ENCODE data around the gene PER2. TPM values are rescaled to one million over a fixed set of nuclear protein-coding genes. Genes with fewer than 3 reads are reported as not detected.
A peak's percentile ranks its signal among the peaks of the same experiment; 100 is the strongest.

The PER2 gene, protein sequence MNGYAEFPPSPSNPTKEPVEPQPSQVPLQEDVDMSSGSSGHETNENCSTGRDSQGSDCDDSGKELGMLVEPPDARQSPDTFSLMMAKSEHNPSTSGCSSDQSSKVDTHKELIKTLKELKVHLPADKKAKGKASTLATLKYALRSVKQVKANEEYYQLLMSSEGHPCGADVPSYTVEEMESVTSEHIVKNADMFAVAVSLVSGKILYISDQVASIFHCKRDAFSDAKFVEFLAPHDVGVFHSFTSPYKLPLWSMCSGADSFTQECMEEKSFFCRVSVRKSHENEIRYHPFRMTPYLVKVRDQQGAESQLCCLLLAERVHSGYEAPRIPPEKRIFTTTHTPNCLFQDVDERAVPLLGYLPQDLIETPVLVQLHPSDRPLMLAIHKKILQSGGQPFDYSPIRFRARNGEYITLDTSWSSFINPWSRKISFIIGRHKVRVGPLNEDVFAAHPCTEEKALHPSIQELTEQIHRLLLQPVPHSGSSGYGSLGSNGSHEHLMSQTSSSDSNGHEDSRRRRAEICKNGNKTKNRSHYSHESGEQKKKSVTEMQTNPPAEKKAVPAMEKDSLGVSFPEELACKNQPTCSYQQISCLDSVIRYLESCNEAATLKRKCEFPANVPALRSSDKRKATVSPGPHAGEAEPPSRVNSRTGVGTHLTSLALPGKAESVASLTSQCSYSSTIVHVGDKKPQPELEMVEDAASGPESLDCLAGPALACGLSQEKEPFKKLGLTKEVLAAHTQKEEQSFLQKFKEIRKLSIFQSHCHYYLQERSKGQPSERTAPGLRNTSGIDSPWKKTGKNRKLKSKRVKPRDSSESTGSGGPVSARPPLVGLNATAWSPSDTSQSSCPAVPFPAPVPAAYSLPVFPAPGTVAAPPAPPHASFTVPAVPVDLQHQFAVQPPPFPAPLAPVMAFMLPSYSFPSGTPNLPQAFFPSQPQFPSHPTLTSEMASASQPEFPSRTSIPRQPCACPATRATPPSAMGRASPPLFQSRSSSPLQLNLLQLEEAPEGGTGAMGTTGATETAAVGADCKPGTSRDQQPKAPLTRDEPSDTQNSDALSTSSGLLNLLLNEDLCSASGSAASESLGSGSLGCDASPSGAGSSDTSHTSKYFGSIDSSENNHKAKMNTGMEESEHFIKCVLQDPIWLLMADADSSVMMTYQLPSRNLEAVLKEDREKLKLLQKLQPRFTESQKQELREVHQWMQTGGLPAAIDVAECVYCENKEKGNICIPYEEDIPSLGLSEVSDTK (N-terminal part only)
- total RNA-seq = 28.4 TPM
- polyA plus RNA-seq (ENCODE audit: insufficient read depth, low read depth, low replicate concordance) = 1.8 TPM
- long read RNA-seq, donor 1 = 0 reads
- long read RNA-seq, donor 2 = 0 reads
- long read RNA-seq, donor 3 = 0 reads
- long read RNA-seq, donor 4 = 0 reads
- long read RNA-seq, donor 5 = 0 reads
- long read RNA-seq, donor 6 = 0 reads
- long read RNA-seq, donor 7, partial matches to known transcripts = 9 of 19 reads
- long read RNA-seq, donor 7, other reads (novel, unspliced or antisense) = 10 of 19 reads
- long read RNA-seq, donor 8 = 0 reads
- long read RNA-seq, donor 9 = 0 reads
- long read RNA-seq, donor 10, partial matches to known transcripts = 0 of 1 reads
- long read RNA-seq, donor 10, other reads (novel, unspliced or antisense) = 0 of 1 reads

DNA sequence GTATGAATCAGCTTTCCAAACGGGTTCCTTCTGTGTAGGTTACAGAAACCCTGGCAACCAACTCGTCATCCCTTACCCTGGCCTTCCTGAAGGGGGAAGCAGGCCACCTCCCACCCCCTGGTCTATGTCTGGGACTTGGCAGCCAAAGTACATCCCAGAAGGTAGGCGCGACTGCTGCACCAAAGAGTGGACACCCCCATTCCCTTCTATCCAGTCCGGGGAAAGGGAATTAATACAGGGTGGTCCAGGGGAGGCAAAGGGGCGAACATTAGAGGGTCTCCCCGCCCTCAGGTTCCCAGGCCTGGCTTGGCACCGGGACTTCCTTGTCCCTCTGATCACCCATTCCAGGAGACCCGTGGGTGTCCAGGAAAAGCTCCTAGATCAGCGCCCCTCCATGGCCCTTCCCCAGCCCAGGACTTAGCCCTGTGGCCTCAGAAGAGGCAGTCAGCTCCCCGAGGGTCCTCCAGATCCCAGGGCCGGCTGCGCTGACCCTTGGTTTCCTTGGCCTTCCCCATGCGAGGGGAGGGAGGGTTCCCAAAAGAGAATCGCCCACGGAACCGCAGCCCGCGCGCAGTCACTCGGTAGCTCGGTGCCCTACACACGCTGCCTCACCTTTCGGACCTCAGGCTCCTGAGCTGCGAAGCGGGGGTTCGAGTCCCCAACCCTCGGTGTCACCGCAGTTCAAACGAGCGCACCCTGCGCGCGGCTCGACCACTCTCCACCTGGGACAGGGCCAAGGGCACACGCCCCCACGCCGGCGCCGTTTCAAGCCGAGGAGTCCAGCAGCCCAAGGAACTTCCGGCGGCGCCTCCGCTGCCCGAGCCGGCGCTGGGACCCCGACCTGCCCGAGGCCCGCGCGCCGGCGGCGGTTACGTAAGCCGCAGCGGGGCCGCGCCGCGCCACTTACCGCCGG is at the start of gene PER2:
TSS of gene PER2 (minus strand) at position 874 of the 913 bp plus-strand sequence. CDS start 10,674 bp downstream, outside the sequence.
- peak; percentile 77 to 90 (median 85) for DNase-seq
- H3K27me3 ChIP-seq (ENCODE audit: control insufficient read depth, insufficient read depth, low read length) = no peaks in the 10 kb centered on the region
- H3K9ac ChIP-seq (ENCODE audit: low read length in 3 of 3) = peak within 1 kb of the TSS; percentile 47 to 97 (median 83)
- intact Hi-C loops (cut with DNase I) = no loop called here
- TF ChIP-seq, protein P1, sequence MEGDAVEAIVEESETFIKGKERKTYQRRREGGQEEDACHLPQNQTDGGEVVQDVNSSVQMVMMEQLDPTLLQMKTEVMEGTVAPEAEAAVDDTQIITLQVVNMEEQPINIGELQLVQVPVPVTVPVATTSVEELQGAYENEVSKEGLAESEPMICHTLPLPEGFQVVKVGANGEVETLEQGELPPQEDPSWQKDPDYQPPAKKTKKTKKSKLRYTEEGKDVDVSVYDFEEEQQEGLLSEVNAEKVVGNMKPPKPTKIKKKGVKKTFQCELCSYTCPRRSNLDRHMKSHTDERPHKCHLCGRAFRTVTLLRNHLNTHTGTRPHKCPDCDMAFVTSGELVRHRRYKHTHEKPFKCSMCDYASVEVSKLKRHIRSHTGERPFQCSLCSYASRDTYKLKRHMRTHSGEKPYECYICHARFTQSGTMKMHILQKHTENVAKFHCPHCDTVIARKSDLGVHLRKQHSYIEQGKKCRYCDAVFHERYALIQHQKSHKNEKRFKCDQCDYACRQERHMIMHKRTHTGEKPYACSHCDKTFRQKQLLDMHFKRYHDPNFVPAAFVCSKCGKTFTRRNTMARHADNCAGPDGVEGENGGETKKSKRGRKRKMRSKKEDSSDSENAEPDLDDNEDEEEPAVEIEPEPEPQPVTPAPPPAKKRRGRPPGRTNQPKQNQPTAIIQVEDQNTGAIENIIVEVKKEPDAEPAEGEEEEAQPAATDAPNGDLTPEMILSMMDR (IDR thresholded peaks at IDR 0.05; ENCODE audit: borderline replicate concordance, extremely low read depth, insufficient read depth) = no peak
- H3K9me3 ChIP-seq (ENCODE audit: control insufficient read depth in 2 of 3, insufficient read depth in 1 of 3, low read length in 3 of 3) = no peaks in the 10 kb centered on the region
- H3K27ac ChIP-seq (ENCODE audit: low read depth in 2 of 2, low read length in 2 of 2) = peak within 1 kb of the TSS; percentile 91 to 92
- no peak for FAIRE-seq
- H3K4me1 ChIP-seq (ENCODE audit: control insufficient read depth in 2 of 3, insufficient read depth in 2 of 3, low read depth in 1 of 3, low read length in 3 of 3) = peaks cover 3 to 43% (median 27%) of the 10 kb centered on the region in 3 donors
- peak within 1 kb of the TSS; percentile 71 to 83 (median 80) for H3K4me3 ChIP-seq (ENCODE audit: low read length in 3 of 3)
- no peaks in the 10 kb centered on the region for H3K36me3 ChIP-seq (ENCODE audit: control insufficient read depth in 2 of 3, insufficient read depth in 3 of 3, low read length in 3 of 3)

GRCh38 chr2:238337846-238338245 is 49.4 kb upstream of the PER2 start:
- H3K36me3 ChIP-seq (ENCODE audit: control insufficient read depth in 2 of 3, insufficient read depth in 3 of 3, low read length in 3 of 3) = peaks cover 0 to 10% (median 5%) of the 10 kb centered on the region in 3 donors
- H3K4me3 ChIP-seq (ENCODE audit: low read length in 3 of 3) = no peak overlapping the region
- no peak for DNase-seq
- TF ChIP-seq, protein P1 (IDR thresholded peaks at IDR 0.05; ENCODE audit: borderline replicate concordance, extremely low read depth, insufficient read depth) = no peak
- no peak for FAIRE-seq
- no peak overlapping the region for H3K9ac ChIP-seq (ENCODE audit: low read length in 3 of 3)
- no peaks in the 10 kb centered on the region for H3K4me1 ChIP-seq (ENCODE audit: control insufficient read depth in 2 of 3, insufficient read depth in 2 of 3, low read depth in 1 of 3, low read length in 3 of 3)
- intact Hi-C loops (cut with DNase I) = no loop called here
- no peaks in the 10 kb centered on the region for H3K27me3 ChIP-seq (ENCODE audit: control insufficient read depth, insufficient read depth, low read length)
- no peak overlapping the region for H3K27ac ChIP-seq (ENCODE audit: low read depth in 2 of 2, low read length in 2 of 2)
- H3K9me3 ChIP-seq (ENCODE audit: control insufficient read depth in 2 of 3, insufficient read depth in 1 of 3, low read length in 3 of 3) = no peaks in the 10 kb centered on the region
